ENCODE results near the gene PON3. TPM values are rescaled to one million over a fixed set of nuclear protein-coding genes. Genes with fewer than 3 reads are reported as not detected.

Gene PON3
- total and polyA plus RNA-seq, 2 of the 4 experiments (the other 2 are of a cell fraction) = not detected

DNA sequence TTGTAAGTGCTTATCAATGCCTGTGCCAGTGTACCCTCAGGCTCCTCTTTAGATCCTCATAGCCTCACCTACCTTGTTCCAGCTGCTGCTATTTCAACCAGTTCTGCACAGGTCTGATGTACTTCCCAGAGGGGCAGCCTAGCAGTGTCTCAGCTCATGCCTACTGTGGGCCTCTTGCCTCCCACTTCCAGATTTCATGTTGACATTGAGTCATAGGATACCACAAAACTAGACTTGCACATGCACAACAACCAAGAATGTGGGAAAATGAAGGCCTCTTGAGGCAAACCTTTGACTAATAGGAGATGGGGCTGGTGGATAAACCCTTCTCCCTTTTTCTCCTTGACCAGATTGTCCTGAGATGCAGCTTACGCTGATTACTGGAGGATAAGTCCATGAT, 31.0 kb downstream of the PON3 start:
- H3K4me1 ChIP-seq (ENCODE audit: control insufficient read depth, insufficient read depth, low read length) = no peaks in the 10 kb centered on the region
- no peak overlapping the region for H2AFZ ChIP-seq (replicated peaks; ENCODE audit: low read length, poor library complexity)
- no peak overlapping the region for H2BK15ac ChIP-seq (ENCODE audit: low read depth, low read length)
- no peak overlapping the region for H4K91ac ChIP-seq (ENCODE audit: insufficient read depth, low read depth, low read length)
- H2AK9ac ChIP-seq (replicated peaks; ENCODE audit: low read depth, low read length, poor library complexity) = no peak overlapping the region
- no peak overlapping the region for H3K4ac ChIP-seq (ENCODE audit: low read depth, low read length)
- no peaks in the 10 kb centered on the region for H4K20me1 ChIP-seq (ENCODE audit: insufficient read depth, low read length)
- CTCF ChIA-PET = no interaction called here
- intact Hi-C loops (cut with micrococcal nuclease) = no loop called here
- no peak overlapping the region for H2AK5ac ChIP-seq (ENCODE audit: low read depth, low read length)
- H2BK5ac ChIP-seq (ENCODE audit: low read depth, low read length, poor library complexity, severe bottlenecking) = no peak overlapping the region
- in situ Hi-C loops (cut with MboI; ENCODE audit: low sequenced_read_pairs) = no loop called here
- BruUV-seq (replicated peaks) = no TSS peak
- DNase-seq (no peak), ATAC-seq (ENCODE audit: low read depth) (no peak)
- 80% methylated on average over 1 of the region's 1 CpG; no CpG with 5 or more reads in 1 of the 2 experiments for WGBS, 2 experiments (ENCODE audit: extremely low coverage in 2 of 2, insufficient read length in 1 of 2)
- H3K18ac ChIP-seq (ENCODE audit: low read depth, low read length) = no peak overlapping the region
- H2BK120ac ChIP-seq (ENCODE audit: low read depth, low read length) = no peak overlapping the region
- H3K9ac ChIP-seq (ENCODE audit: low read depth, low read length) = no peak overlapping the region
- no peaks in the 10 kb centered on the region for H3K9me1 ChIP-seq (ENCODE audit: insufficient read depth, low read length)
- no peaks in the 10 kb centered on the region for H3K27me3 ChIP-seq (ENCODE audit: control insufficient read depth, insufficient read depth, low read length)
- H3K9me3 ChIP-seq (ENCODE audit: control insufficient read depth, insufficient read depth, low read length) = no peaks in the 10 kb centered on the region
- no peak overlapping the region for H4K5ac ChIP-seq (ENCODE audit: low read depth, low read length)
- no peaks in the 10 kb centered on the region for H3K79me1 ChIP-seq (ENCODE audit: low read depth in 1 of 2, low read length in 2 of 2)
- POLR2A ChIA-PET (ENCODE audit: unreplicated experiment) = no interaction called here
- no peak overlapping the region for H4K8ac ChIP-seq (ENCODE audit: low read depth in 2 of 2, low read length in 2 of 2)
- H3K56ac ChIP-seq (ENCODE audit: extremely low read depth, insufficient read depth, low read length) = no peak overlapping the region
- no peak overlapping the region for H2BK20ac ChIP-seq (ENCODE audit: low read depth, low read length)
- TF ChIP-seq RCOR1 (IDR thresholded peaks at IDR 0.05; ENCODE audit: insufficient replicate concordance, low read length) (no peak), CEBPB (IDR thresholded peaks at IDR 0.05; ENCODE audit: low read depth, low read length) (no peak), RFX5 (IDR thresholded peaks at IDR 0.05; ENCODE audit: low read depth, low read length) (no peak), MAZ (IDR thresholded peaks at IDR 0.05; ENCODE audit: borderline replicate concordance, low read depth, low read length) (no peak), NFE2L2 (IDR thresholded peaks at IDR 0.05; ENCODE audit: low read depth, low read length) (no peak), SMC3 (IDR thresholded peaks at IDR 0.05; ENCODE audit: low read depth, low read length) (no peak), CHD1 (IDR thresholded peaks at IDR 0.05; ENCODE audit: low read depth, low read length) (no peak)
- no peak overlapping the region for H3K14ac ChIP-seq (replicated peaks; ENCODE audit: low read depth, low read length)
- dilution Hi-C loops (cut with HindIII; ENCODE audit: low sequenced_read_pairs, unreplicated experiment) = no loop called here
- no peak overlapping the region for H3K27ac ChIP-seq (ENCODE audit: insufficient read depth, low read length)
- H3K36me3 ChIP-seq (ENCODE audit: control insufficient read depth, insufficient read depth, low read length) = no peaks in the 10 kb centered on the region
- no peak overlapping the region for H3K4me3 ChIP-seq (ENCODE audit: insufficient read depth, low read depth, low read length)
- H3K23ac ChIP-seq (ENCODE audit: low read depth, low read length) = no peak overlapping the region
- H3K4me2 ChIP-seq (ENCODE audit: low read depth, low read length) = no peak overlapping the region

Measured in IMR-90 (cell line).